Measurements from ENCODE around the gene KRTAP10-10.
"Not testable (repeated sequence)": the region's sequence is repeated elsewhere in the genome, so short reads cannot be mapped to it uniquely, and the experiment has no call there.

Gene KRTAP10-10

GRCh38 chr21:44637018-44637850 is at the start of gene KRTAP10-10:
TSS of gene KRTAP10-10 (plus strand) at chr21:44637356. CDS start at chr21:44637418, 62 bp downstream.
- DNase-seq: no peak

GRCh38 chr21:44589094-44589493 is 48.1 kb upstream of the KRTAP10-10 start:
- DNase-seq: no peak

- no peak for DNase-seq
These were observed 47.4 kb upstream of the KRTAP10-10 start for GRCh38 chr21:44589586-44590305.

GRCh38 chr21:44590311-44590721 is 46.8 kb upstream of the KRTAP10-10 start:
- DNase-seq: no peak

- DNase-seq: not testable (repeated sequence)
These were observed 46.0 kb upstream of the KRTAP10-10 start for GRCh38 chr21:44590897-44591800.

GRCh38 chr21:44591801-44592130 is 45.4 kb upstream of the KRTAP10-10 start:
- DNase-seq: not testable (repeated sequence)

- no peak for DNase-seq
These were observed 44.5 kb upstream of the KRTAP10-10 start, which contains the start of gene KRTAP10-6 for GRCh38 chr21:44592446-44593311. TSS of gene KRTAP10-6 (minus strand) at chr21:44592505. CDS start at chr21:44592484, 21 bp downstream.

- no peak for DNase-seq
These were observed 43.4 kb upstream of the KRTAP10-10 start for GRCh38 chr21:44593598-44594405.

GRCh38 chr21:44594406-44594916 is 42.7 kb upstream of the KRTAP10-10 start:
- DNase-seq: no peak

- DNase-seq: no peak
These were observed 41.6 kb upstream of the KRTAP10-10 start for GRCh38 chr21:44595524-44595923.

GRCh38 chr21:44596068-44596725 is 41.0 kb upstream of the KRTAP10-10 start:
- DNase-seq: no peak

GRCh38 chr21:44598061-44598460 is 39.1 kb upstream of the KRTAP10-10 start:
- DNase-seq: no peak

- DNase-seq: no peak
These were observed 37.7 kb upstream of the KRTAP10-10 start for GRCh38 chr21:44599264-44600029.

GRCh38 chr21:44600118-44600978 is 36.8 kb upstream of the KRTAP10-10 start, which contains the start of gene KRTAP10-7:
TSS of gene KRTAP10-7 (plus strand) at chr21:44600597. CDS start at chr21:44600622, 25 bp downstream.
- not testable (repeated sequence) for DNase-seq

GRCh38 chr21:44601091-44601490 is 36.1 kb upstream of the KRTAP10-10 start:
- not testable (repeated sequence) for DNase-seq

- DNase-seq: no peak
These were observed 35.3 kb upstream of the KRTAP10-10 start for GRCh38 chr21:44601596-44602462.

- no peak for DNase-seq
These were observed 34.7 kb upstream of the KRTAP10-10 start for GRCh38 chr21:44602463-44602850.

All from NCI-H1436 (cell line).